NT2/D1 (cell line): ENCODE data around the gene FARP1.

ENCODE experiments used
- YY1 ChIP-seq: IDR thresholded peaks from 2 replicates; pipeline ENCODE4 v1.6.1; 2011; ENCODE audit not compliant: insufficient read length, insufficient read depth
- ZNF274 ChIP-seq: IDR thresholded peaks from 2 replicates; pipeline ENCODE4 v1.6.1; 2011; ENCODE audit warnings: mild to moderate bottlenecking, low read depth, low read length

- TF ChIP-seq YY1 = no peak
- TF ChIP-seq ZNF274 = no peak
Observed at GRCh38 chr13:98487016-98487415, 344.1 kb downstream of the FARP1 start.
